ELF-1 (cell line): ENCODE measurements around the gene PPT2.
"Not testable (repeated sequence)": the region's sequence is repeated elsewhere in the genome, so short reads cannot be mapped to it uniquely, and the experiment has no call there.

ENCODE experiments used
- DNase-seq: peaks from one replicate; pipeline ENCODE4 v3.0.0-alpha.2; 2016; ENCODE audit warnings: low read depth, low spot score

The PPT2 gene

DNA sequence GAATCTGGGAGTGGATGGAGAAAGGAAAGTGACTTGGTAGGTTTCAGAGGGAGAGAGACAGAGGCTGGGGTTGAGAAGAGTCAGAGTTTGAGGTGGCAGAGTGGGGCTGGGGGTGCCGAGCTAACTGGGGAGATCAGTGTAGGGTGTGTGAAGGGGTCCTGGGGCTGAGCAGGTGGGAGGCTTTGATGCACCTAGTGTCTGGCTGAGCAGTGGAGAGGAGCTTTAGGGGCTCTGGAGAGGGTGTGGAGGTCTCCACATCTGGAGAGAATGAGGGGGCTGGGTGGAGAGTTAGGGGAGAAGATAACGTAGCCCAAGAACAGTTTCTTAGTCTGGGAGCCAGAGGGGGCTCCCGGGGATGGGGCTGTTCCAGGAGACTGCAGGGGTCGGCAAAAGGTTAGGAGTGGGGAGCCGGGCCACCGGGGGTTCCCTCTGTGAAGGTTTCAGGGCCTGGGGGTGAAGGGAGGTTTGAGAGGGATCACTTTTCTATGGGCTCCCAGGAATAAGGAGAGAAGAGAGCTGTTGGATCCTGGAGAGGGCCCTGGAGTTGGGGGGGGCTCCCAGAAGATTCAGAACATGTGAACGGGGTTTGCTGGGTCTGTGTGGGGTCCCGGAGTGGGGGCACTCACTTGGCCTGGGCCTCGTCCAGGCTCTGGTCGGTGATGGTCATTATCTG is 35.3 kb downstream of the PPT2 start:
- DNase-seq = no peak

DNA sequence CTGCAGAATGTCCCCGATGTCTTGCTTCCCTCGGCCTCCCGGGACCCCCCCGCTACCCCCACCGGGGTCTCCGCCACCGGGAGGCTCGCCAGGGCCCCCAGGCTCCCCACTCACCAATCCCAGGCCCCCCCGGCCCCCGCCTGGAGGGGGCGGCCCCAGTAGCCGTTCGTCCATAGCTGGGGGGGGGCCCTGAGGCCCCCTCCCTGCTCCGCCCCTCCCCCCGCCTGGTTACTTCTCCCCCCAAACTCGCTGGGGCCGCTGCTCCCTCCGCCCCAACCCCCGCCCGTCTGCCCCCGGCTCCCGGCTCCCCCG is 35.8 kb downstream of the PPT2 start:
- DNase-seq = no peak

DNA sequence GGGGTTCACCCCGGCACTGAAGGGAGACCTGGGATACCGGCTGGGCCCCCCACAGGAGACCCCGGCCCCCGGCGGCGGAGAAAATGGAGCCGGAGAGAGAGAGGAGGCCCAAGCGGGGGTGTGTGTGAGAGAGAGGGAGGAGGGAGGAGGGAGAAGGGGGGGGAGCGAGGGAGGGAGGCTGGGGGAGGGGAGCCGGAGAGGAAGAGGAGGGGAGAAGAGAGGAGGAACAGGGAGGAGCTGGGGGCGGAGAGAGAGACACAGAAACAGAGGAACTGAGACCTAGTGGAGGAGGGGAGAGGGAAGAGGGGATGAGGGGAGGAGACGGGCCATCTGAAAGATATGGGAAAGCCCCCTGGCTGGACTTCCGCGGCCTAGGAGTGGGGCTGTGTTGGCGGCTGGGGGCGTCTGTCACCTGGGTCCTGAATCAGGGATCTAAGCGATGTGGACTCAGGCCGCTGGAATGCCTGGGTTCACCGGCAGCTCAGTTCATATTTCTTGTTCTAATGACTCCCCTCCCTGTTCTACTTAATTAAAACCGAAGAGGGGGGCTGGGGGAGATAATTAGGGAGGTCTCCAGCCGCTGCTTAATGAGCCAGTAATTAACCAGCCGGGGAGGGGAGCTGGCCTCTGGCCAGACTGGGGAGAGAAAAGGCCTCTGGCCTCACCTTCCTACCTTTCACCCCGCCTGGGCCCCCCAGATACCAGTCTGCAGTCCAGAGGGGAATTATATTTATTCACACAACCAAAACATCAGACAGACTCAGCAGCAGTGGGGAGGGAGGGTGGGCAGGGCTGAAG is 36.3 kb downstream of the PPT2 start, which contains the start of gene PBX2:
Gene PBX2 (minus strand): TSS at position 149 of the 798 bp plus-strand sequence. CDS start 287 bp downstream, outside the sequence.
- peak; percentile 90 for DNase-seq

DNA sequence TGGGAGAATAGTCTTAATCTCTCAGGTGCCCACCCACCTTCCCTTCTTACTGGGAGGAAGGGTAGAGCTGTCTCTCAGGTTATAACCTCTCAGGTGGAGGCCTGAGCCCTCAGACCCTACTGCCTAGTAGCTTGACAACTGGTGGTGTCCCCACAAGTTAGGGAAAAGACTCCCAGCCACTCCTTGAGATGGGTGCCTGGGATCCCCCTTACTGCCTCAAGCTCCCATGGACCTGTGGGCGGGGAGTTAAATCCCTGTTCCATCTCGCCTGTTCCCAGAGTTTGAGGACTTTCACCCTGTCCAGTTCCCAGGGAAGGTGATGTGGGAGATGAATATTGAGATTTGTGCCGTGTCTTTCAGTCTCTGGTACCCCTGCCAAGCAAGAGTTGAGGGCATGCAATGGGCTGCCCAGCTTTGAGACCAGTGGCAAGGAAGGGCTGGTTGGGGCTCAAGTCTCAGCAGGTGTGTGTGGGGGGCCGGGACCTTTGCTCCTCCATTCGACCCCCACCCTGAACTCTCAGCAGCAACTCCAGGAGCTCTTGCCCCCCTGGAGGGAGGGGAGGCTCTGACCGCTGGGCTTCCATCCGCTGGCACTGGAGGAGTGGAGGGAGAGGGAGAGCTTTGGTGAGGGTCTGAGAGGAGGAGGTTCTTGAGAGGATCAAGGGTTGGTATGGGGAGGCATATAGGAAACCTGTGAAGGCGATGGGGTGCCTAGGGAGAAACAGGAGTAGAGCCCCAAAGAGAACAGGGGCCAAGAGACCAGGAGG is 37.2 kb downstream of the PPT2 start:
- no peak for DNase-seq

DNA sequence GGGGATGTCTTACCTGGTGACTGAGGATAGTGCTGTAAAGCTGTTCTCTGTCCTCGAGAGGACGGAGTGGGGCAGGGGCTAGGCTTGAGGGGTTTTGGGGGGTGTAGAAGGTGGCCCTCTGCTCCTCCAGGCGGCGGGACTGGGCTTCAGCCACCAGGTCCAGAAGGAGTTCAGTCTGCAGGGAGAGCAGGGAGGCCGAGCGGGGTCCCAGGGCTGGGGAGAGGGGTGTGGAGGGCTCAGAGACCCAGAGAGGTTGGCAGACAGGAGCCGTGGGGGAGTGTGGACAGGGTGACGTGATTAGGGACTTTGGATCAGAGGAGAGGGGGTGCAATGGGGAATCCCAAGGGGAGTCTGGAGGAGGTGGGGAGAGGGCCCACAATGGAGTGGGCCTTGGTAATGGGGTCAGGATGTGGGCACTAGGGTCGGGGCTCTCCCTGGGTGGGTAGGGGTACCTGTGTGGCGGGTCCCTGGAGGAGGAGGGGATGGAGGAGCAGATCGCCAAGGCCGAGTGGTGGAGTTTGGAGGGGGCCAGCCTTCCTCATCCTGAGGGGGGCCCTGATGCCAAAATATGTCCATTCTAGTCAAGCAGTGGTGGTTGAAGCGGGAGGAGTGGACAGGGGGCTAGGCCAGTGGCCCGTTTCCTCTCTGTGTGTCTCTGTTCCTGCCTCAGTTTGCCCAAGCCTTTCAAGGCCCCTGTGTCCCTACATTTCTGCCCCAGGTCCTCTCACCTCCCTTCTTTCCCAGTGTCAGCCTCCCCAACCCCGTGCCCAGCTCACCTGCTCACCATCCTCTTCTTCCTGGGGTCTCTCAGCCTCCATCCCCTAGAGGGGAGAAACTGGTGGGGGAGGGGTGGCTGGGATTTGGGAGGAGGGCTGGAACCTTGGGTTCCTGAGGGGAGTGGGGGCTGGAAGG is 38.0 kb downstream of the PPT2 start:
- no peak for DNase-seq

DNA sequence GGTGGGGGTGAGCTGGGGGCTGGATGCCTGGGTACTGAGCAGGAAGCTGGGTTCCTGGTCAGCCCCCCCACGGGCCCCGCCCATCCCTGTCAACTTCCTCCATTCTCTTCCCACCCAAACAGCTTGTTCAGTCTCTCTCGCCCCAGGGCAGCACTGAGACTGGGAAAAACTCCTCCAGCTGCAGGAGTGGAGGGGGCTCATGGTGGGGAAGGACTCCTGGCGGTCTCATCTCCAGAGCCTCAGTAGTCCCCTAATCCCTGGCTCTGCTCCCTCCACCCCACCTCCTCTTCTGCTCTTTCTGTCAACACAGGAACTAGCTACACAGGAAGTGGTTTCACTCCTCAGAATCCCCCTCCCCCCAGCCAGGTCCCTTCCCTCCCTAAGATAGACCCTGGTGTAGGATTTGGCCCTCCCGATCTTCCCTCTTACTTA is 38.7 kb downstream of the PPT2 start, which contains the start of gene GPSM3:
Gene GPSM3 (minus strand): TSS at position 36 of the 432 bp plus-strand sequence. CDS start 130 bp downstream, outside the sequence.
- peak; percentile 76 for DNase-seq

DNA sequence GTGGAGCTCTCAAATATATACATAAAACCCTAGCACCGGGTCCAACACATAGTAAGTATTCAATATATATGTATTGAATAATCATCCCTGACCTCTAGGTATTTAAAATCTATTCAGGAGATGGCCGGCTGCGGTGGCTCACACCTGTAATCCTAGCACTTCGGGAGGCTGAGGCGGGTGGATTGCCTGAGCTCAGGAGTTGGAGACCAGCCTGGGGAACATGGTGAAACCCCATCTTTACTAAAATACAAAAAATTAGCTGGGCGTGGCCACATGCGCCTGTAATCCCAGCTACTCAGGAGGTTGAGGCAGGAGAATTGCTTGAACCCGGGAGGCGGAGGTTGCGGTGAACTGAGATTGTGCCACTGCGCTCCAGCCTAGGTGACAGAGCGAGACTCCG is 39.2 kb downstream of the PPT2 start:
- DNase-seq = not testable (repeated sequence)

DNA sequence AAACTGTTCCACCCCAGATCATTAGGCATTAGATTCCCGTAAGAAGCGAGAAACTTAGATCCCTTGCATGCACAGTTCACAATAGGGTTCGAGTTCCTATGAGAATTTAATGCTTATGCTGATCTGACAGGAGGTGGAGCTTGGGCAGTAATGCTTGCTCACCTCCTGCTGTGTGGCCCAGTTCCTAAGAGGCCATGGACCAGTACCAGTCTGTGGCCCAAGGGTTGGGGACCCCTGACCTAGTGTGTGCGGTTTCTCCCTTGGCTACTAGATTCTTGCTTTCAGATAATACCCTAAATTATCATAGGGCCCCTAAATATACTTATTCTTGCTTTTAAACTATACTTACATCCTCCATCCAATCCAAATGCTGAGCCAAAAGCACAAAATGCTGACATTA is 40.4 kb downstream of the PPT2 start:
- DNase-seq = no peak

DNA sequence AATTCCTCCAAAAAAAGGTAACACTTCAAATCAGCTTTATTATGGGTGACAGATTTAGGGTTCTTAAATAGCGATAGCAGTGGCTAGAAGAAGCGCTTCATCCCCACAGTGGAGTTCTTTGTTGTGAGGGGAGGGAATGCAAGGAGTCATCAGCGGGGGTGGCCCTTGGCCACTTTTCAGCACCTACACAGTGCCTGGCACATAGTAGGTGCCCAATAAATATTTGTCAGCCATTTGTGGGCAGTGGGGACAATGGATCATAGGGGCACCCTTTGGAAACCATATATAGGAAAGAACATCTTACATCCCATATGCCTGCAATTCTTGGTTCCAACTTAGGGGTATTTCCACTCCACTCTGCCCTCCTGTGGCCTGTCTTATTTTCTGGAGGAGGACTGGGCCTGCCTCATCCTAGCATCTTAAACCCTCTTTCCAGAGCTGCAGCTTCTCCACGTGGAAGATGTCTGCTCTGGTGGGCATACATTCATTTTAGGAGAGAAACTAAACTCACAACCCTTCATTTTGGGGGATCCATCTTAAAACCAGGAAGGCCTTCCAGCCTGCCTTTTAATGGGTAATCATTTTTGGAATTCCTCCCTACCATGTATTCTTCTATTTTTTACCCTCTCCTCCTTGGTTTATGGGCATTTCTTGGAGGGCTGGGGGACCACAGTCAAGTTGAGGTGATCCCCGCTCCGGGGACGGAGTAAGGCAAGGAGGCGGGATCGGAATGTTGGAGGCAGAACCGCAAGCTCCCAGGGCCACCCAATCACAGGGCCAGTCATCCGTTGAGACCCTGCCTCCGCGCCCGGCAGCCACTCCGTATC is 41.1 kb downstream of the PPT2 start:
- no peak for DNase-seq

DNA sequence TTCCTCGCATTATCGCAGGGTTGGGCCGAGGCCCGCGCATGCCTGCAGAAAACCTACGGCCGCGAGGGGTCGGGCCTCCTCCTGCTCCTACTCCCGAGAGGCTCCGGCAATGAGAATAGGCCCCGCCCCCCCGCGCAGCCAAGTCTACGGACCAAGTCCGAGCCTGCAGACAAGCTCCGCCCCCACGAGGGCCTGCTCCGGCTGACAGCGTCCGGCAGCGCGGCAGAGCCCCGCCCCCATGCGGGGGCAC is 41.6 kb downstream of the PPT2 start:
- DNase-seq = peak; percentile 100

DNA sequence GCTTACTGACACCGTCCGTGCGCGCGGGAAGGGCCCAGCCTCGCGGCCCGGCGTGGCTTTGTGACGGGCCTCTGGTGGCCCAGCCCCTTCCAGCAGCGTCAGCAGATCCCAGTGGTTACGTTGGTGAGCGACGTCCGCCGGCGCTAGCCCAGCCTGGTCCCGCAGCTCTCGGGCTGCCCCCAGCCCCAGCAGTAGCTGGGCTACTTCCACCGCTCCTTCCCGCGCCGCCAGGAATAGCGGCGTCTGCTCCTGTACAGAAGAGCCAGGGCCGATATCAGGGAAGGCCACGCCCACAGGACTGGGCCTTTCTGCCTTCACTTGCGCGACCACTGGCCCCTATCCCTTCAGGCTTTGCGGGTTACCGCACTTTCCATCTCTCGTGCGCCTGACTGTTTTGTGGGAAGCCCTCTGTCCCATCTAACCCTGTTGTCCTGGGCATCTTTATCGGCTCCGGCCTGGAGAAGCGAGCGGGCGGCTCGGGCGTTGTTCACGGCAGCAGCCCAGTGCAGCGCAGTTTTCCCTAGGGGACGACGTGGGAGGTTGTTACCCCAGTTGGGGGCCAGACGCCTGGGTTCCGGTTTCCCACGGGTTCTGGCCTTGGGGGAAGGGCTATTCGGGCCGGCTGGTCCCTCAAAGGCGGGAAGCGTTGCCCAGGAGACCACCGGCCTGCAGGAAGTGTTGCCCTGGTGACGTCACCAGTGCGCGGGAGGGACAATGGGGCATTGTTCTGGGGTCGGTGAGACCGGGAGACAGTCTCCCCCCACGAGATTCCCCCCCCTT is 42.2 kb downstream of the PPT2 start:
- DNase-seq = peak; percentile 91

DNA sequence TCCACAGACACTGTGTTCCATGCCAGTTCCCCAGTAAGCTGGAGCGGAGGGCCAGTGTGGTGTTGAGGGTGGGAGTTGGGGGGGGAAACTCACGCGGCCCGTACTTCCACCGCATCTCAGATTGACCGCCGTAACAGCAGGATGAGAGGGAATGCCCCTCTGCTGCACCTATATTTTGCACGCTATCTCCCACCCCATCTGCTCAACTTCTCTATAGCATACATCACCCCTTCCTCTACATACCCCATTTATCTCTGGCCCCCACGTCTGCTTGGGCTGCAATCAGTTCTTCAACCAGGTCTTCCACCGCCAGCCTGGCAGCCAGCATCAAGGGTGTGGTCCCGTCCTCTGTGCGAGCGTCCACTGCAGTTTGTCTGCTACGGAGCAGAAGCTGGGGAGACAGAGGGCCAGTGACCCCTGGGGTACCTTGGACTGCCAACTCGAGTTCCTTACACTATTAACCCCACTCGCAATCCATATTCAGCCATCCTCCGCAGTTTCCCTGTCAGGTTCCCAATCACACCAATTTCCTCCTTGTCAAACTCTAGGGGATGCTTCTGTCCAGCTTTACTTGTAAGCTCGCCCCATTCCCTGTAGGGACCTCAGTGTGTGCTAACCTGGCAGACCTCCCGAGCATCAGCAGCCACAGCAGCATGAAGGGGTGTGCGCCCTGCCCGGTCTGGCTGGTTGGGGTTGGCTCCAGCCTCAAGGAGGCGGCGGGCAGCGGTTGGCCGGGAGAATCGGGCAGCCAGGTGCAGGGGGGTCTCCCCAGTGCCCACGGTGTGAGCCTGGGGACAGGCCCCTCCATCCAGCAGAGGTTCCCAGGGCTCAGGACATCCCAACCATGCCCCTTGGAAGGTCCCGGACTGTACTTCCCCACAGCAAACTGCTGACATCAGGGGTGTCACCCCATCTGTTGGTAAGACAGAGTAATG is 43.0 kb downstream of the PPT2 start:
- no peak for DNase-seq

DNA sequence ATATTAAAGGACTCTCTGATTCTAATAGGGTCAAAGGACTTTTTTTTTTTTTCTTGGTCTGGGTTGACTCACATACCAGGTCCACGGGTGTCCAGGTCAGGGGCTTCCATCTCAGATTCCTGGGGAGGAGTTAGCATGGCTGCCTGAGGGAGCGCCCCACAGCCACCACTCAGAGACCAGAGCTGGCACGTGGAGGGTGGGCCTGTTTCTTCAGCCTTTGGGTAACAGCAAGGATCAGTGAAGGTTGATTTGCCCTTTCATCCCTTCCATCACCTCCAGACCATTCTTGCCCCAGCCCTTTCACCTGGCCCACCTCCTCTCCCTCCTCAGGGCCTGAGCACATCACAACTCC is 44.4 kb downstream of the PPT2 start:
- DNase-seq = no peak

DNA sequence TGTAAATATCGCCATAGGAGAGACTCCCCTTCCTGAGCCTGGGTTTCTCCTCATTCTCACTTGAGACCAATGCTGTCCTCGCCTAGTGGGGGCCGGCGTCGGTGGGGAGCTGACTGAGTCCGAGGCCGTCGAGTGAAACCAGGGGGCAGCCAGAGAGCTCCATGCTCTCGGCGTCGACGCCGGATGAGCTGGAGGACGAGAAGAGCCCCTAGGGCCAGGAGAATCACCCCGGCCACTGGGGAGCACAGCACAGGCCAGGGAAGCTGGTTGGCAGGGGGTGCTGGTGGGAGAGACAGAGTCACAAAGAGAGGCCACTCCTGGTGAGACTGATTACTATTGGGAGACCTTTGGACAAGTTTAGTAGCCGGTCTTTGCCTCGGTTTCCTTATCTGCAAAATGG is 44.9 kb downstream of the PPT2 start:
- DNase-seq = no peak

DNA sequence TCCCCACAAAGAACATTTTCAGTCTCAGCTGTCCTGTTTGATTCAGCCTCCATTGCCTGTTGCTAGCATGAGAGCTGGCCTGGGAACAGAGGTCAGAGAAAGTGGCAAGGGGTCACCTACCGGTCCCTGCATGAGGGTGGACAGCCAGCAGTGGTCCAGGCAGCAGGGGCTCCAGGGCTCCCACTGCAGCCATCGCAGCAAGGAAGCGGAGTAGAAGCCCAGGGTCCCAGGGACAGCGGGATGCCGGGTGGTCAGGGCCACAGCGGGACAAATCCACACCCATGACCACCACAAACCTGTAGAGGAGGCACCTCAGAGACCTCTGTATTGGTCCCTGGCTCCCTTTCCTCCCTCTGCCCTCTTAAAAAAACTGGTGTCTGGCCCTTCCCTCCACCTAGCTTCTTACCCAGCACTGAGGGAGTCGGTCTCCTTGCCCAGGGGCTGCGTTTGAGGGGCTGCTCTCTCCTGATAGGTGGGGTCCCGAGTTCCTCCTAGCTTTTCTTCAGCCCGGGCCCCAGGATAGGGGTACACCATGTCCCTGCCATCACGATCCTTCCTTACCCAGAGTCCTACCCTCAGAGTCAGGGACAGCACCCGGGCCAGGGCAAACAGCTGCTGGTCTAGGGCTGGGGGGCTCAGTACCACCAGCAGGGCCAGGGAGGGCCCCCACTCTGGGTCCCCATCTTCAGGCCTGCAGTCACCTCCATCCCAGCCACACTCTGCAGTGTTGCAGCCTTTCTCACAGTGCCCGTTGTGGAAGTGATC is 47.0 kb downstream of the PPT2 start:
- no peak for DNase-seq

DNA sequence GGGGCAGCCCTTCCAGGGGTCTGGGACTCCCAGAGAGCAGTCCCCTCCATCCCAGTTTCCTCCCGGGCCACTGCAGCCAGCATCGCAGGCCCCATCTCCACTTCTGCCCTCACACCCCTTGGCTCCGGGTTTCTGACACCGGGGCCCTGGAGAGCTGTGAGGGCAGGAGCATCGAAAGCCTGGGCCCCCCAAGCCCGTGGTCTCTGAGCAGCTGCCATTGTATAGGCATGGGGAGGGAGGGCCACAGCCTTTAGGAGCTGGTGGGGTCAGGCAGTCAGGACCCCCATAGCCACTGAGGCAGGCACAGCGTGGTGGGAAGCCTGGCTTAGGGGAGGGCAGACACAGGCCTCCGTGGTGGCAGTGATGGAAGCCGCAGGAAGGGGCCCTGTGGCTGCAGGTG is 48.2 kb downstream of the PPT2 start:
- DNase-seq = no peak

DNA sequence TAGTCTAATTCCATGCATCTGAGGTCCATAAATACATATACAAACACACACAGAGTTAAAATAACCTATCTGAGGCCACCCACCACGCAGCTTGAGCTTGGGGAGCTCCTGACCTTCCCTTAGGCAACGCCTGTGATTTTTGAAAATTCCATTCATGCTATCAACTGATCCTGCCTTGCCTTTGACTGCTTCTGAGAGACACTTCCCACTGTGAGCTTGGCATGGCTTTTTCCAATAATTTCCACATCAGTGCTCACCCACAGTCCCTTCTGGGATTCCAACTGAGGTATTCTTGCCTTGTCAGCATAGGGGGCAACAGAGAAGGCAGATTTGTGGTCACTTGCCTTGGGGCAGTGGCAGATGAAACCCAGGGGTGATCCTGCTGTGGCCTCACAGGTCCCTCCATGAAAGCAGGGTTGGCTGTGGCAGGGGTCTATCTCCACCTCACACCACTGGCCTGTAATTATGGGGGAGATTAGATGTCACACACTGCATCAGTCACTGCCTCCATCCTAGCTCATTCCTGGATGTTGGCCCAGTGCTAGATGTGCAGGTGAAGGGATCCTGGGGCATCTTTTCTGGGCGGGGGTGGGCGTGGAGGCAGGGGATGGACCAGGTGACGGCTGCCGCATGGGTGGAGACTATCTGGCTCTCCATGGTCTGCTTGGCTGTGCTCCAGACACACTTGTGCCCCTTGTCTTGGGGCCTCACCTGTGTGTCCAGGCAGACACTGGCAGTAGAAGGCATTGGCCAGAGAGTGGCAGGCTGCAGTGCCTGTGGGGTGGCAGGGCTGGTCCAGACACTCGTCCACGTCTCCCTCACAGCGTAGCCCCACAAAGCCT is 49.7 kb downstream of the PPT2 start:
- no peak for DNase-seq
